A673 (cell line): ENCODE results near the gene SLC2A9. TPM values are rescaled to one million over a fixed set of nuclear protein-coding genes. Genes with fewer than 3 reads are reported as not detected.

Experiments used
- BruUV-seq: library from RNA; stranded (reverse); fragments of 400-500 nt; replicated peaks from 2 replicates; lab custom pipeline; 2021; lab: Mats Ljungman, UMichigan
- CTCF ChIA-PET: fragments of 300-600 bp; sonication (Branson Sonifier 250); formaldehyde crosslinking; loops from one replicate; lab custom pipeline; 2022; ENCODE audit warnings: antibody characterized with exemption; lab: Charles Lee
- POLR2A ChIA-PET: fragments of 300-600 bp; sonication (Branson Sonifier 250); formaldehyde crosslinking; loops from one replicate; lab custom pipeline; 2022; ENCODE audit warnings: antibody characterized with exemption; ENCODE audit not compliant: low non-redundant PET; lab: Charles Lee
- DNase-seq: peaks from one replicate; pipeline ENCODE4 v3.0.0-alpha.2; 2015; ENCODE audit warnings: low spot score
- H3K27ac ChIP-seq: fragments of 200-600 bp; sonication (generic); 2 replicates; pipeline ENCODE4 v1.5.1; 2016; ENCODE audit warnings: mixed run types, low read depth, mild to moderate bottlenecking, mixed read lengths, antibody characterized with exemption, low read length; ENCODE audit not compliant: poor library complexity, severe bottlenecking
- H3K27me3 ChIP-seq: fragments of 200-600 bp; sonication (generic); replicated peaks from 2 replicates; pipeline ENCODE4 v1.6.1; 2017; ENCODE audit warnings: mixed run types, low read depth, mild to moderate bottlenecking, mixed read lengths, antibody characterized with exemption, low read length; ENCODE audit not compliant: insufficient read depth, poor library complexity
- H3K36me3 ChIP-seq: fragments of 200-600 bp; sonication (generic); 2 replicates; pipeline ENCODE4 v1.6.1; 2016; ENCODE audit warnings: mixed run types, mild to moderate bottlenecking, mixed read lengths, antibody characterized with exemption, low read length; ENCODE audit not compliant: insufficient read depth, poor library complexity, severe bottlenecking
- H3K4me1 ChIP-seq: fragments of 200-600 bp; sonication (generic); 2 replicates; pipeline ENCODE4 v1.6.1; 2017; ENCODE audit warnings: mixed run types, mild to moderate bottlenecking, mixed read lengths, antibody characterized with exemption, low read length; ENCODE audit not compliant: insufficient read depth, poor library complexity, severe bottlenecking
- H3K4me3 ChIP-seq: fragments of 200-600 bp; sonication (generic); 2 replicates; pipeline ENCODE4 v1.5.1; 2016; ENCODE audit warnings: low read depth, mixed run types, mild to moderate bottlenecking, mixed read lengths, low read length; ENCODE audit not compliant: poor library complexity, severe bottlenecking
- H3K9me3 ChIP-seq: fragments of 200-600 bp; sonication (generic); 2 replicates; pipeline ENCODE4 v1.6.1; 2016; ENCODE audit warnings: mixed run types, low read depth, mild to moderate bottlenecking, mixed read lengths, antibody characterized with exemption, low read length; ENCODE audit not compliant: poor library complexity, severe bottlenecking
- CTCF ChIP-seq: fragments of 300-800, 200-600 bp; sonication (generic); conservative IDR thresholded peaks from 2 replicates; pipeline ENCODE4 v1.5.1; 2017; ENCODE audit warnings: low read depth, mild to moderate bottlenecking, antibody characterized with exemption, low read length, moderate library complexity, mixed read lengths
- EZH2 ChIP-seq: fragments of 200-600 bp; sonication (generic); IDR thresholded peaks from 2 replicates; pipeline ENCODE4 v1.6.1; 2017; ENCODE audit warnings: borderline replicate concordance, low read depth, mild to moderate bottlenecking, mixed read lengths, antibody characterized with exemption, low read length; ENCODE audit not compliant: poor library complexity, severe bottlenecking
- intact Hi-C: fragments of 100-400 bp; cut with micrococcal nuclease; formaldehyde crosslinking; loops from one replicate; pipeline ENCODE4 v1.10.0; 2022; ENCODE audit not compliant: unreplicated experiment
- total RNA-seq: library from RNA; stranded (reverse); gene quantifications from 2 replicates; pipeline ENCODE4 v1.2.3, GENCODE V29; 2021

SLC2A9 gene
- total RNA-seq, 1 experiment from 2014 or later: not detected

- no peaks in the 10 kb centered on the region for H3K4me1 ChIP-seq
- no peaks in the 10 kb centered on the region for H3K36me3 ChIP-seq
- BruUV-seq: no TSS peak
- peaks cover 40% of the 10 kb centered on the region for H3K27me3 ChIP-seq
- POLR2A ChIA-PET: no interaction called here
- H3K27ac ChIP-seq: no peak overlapping the region
- CTCF ChIA-PET: no interaction called here
- no peak for TF ChIP-seq EZH2
- TF ChIP-seq CTCF: no peak
- no peaks in the 10 kb centered on the region for H3K9me3 ChIP-seq
- no peak for DNase-seq
- intact Hi-C loops: no loop called here
- no peak overlapping the region for H3K4me3 ChIP-seq
These were observed 7.6 kb upstream of the SLC2A9 start for GRCh38 chr4:10028910-10029309.

GRCh38 chr4:10026485-10026884 is 5.2 kb upstream of the SLC2A9 start:
- no peaks in the 10 kb centered on the region for H3K9me3 ChIP-seq
- DNase-seq: no peak
- H3K27ac ChIP-seq: no peak overlapping the region
- no TSS peak for BruUV-seq
- no peaks in the 10 kb centered on the region for H3K4me1 ChIP-seq
- H3K27me3 ChIP-seq: peaks cover 25% of the 10 kb centered on the region
- no peak overlapping the region for H3K4me3 ChIP-seq
- ChIA-PET POLR2A (no interaction called here), CTCF (no interaction called here)
- no peaks in the 10 kb centered on the region for H3K36me3 ChIP-seq
- intact Hi-C loops: no loop called here
- TF ChIP-seq EZH2: no peak
- no peak for TF ChIP-seq CTCF

- BruUV-seq: no TSS peak
- no peaks in the 10 kb centered on the region for H3K36me3 ChIP-seq
- H3K27ac ChIP-seq: no peak overlapping the region
- ChIA-PET POLR2A (no interaction called here), CTCF (no interaction called here)
- no peaks in the 10 kb centered on the region for H3K9me3 ChIP-seq
- H3K4me3 ChIP-seq: no peak overlapping the region
- H3K27me3 ChIP-seq: peaks cover 25% of the 10 kb centered on the region
- no peak for DNase-seq
- intact Hi-C loops: no loop called here
- TF ChIP-seq CTCF (no peak), EZH2 (no peak)
- no peaks in the 10 kb centered on the region for H3K4me1 ChIP-seq
These were observed 4.0 kb upstream of the SLC2A9 start for GRCh38 chr4:10025230-10025806.
